NB4 (cell line): ENCODE results near the gene LCE1F.

ENCODE experiments used
- DNase-seq: peaks from one replicate; pipeline ENCODE4 v3.0.0; 2010; ENCODE audit warnings: low read depth
- H3K4me3 ChIP-seq: one replicate; pipeline ENCODE4 v1.5.1; 2011; ENCODE audit warnings: mild to moderate bottlenecking, low read depth, low read length, moderate library complexity
- CTCF ChIP-seq: IDR thresholded peaks from one replicate; pipeline ENCODE4 v1.5.1; 2012; ENCODE audit warnings: low read depth, low read length
- MAX ChIP-seq: IDR thresholded peaks from 2 replicates; pipeline ENCODE4 v1.6.1; 2011; ENCODE audit warnings: low read depth, low read length
- MYC ChIP-seq: IDR thresholded peaks from 2 replicates; pipeline ENCODE4 v1.6.1; 2011; ENCODE audit warnings: low read depth, low read length
- POLR2A ChIP-seq: IDR thresholded peaks from 2 replicates; pipeline ENCODE4 v1.6.1; 2011; ENCODE audit warnings: mild to moderate bottlenecking; ENCODE audit not compliant: insufficient read length; ENCODE audit errors: extremely low read depth

Gene LCE1F

GRCh38 chr1:152760551-152761190 lies 14.3 kb upstream of the LCE1F start:
- no peak overlapping the region for H3K4me3 ChIP-seq
- TF ChIP-seq MYC (no peak), MAX (no peak), POLR2A (no peak), CTCF (no peak)
- no peak for DNase-seq

- H3K4me3 ChIP-seq, result no peak overlapping the region
- DNase-seq, result no peak
These were observed 13.2 kb upstream of the LCE1F start for GRCh38 chr1:152761609-152762213.

GRCh38 chr1:152768847-152769533 lies 6.0 kb upstream of the LCE1F start:
- no peak overlapping the region for H3K4me3 ChIP-seq
- DNase-seq, result no peak
- no peak for TF ChIP-seq CTCF
- TF ChIP-seq MYC, result no peak
- no peak for TF ChIP-seq POLR2A
- TF ChIP-seq MAX, result no peak

More at GRCh38 chr1:152761609-152762213, 13.2 kb upstream of the LCE1F start:
- TF ChIP-seq CTCF (no peak), MAX (no peak), POLR2A (no peak), MYC (no peak)

GRCh38 chr1:152770411-152770810 lies 4.5 kb upstream of the LCE1F start:
- H3K4me3 ChIP-seq, result no peak overlapping the region
- no peak for DNase-seq
- no peak for TF ChIP-seq CTCF
- TF ChIP-seq MAX, result no peak
- no peak for TF ChIP-seq POLR2A
- TF ChIP-seq MYC, result no peak

GRCh38 chr1:152776361-152776760 lies 1.4 kb downstream of the LCE1F start:
- TF ChIP-seq CTCF (no peak), MYC (no peak), MAX (no peak), POLR2A (no peak)
- DNase-seq, result no peak
- no peak overlapping the region for H3K4me3 ChIP-seq
